Uterus (tissue), 2 donors: ENCODE results near the gene SRC.

ENCODE experiments used
- POLR2A ChIP-seq, 2 donors: fragments of 450-650 bp; IDR thresholded peaks; one replicate each; pipeline ENCODE4 v1.6.1; 2016; ENCODE audit warnings: antibody characterized with exemption in 2 of 2, mild to moderate bottlenecking in 1 of 2, moderate library complexity in 1 of 2
- TF ChIP-seq, protein P1 (sequence below), 4 experiments: fragments of 200-600 bp in 2 of 4; fragments of 450-650 bp in 2 of 4; sonication (generic) in 2 of 4; IDR thresholded peaks; one replicate each; pipeline ENCODE4 v1.5.1; 2016 to 2019; ENCODE audit warnings: antibody characterized with exemption in 4 of 4, mild to moderate bottlenecking in 2 of 4, moderate library complexity in 1 of 4

DNA sequence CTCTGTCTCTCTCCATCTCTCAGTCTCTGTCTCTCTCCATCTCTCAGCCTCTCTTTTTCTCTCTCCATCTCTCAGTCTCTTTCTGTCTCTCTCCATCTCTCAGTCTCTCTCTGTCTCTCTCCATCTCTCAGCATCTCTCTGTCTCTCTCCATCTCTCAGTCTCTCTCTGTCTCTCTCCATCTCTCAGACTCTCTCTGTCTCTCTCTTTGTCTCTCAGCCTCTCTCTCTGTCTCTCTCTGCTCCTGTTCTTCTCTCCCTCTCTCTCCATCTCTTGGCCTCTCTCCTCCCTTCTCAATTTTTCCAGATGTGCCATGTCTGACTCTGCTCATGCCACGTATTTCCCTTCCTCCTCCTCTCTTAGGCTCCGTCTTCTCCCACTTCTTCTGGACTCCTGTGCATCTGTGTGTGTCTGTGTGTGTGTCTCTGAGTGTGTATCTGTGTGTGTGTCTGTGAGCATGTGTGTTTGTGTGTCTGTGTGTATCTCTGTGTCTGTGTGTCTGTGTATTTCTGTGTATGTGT lies 72.7 kb downstream of the SRC start:
- TF ChIP-seq, protein P1, sequence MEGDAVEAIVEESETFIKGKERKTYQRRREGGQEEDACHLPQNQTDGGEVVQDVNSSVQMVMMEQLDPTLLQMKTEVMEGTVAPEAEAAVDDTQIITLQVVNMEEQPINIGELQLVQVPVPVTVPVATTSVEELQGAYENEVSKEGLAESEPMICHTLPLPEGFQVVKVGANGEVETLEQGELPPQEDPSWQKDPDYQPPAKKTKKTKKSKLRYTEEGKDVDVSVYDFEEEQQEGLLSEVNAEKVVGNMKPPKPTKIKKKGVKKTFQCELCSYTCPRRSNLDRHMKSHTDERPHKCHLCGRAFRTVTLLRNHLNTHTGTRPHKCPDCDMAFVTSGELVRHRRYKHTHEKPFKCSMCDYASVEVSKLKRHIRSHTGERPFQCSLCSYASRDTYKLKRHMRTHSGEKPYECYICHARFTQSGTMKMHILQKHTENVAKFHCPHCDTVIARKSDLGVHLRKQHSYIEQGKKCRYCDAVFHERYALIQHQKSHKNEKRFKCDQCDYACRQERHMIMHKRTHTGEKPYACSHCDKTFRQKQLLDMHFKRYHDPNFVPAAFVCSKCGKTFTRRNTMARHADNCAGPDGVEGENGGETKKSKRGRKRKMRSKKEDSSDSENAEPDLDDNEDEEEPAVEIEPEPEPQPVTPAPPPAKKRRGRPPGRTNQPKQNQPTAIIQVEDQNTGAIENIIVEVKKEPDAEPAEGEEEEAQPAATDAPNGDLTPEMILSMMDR (IDR thresholded peaks at IDR 0.05) = no peak
- TF ChIP-seq POLR2A (IDR thresholded peaks at IDR 0.05) = no peak
